Endothelial cell of umbilical vein (primary cell): Measurements from ENCODE around the gene ATP13A2. TPM values are rescaled to one million over a fixed set of nuclear protein-coding genes. Genes with fewer than 3 reads are reported as not detected.

Experiments
- BruUV-seq: library from RNA; stranded (reverse); fragments of 400-500 nt; replicated peaks from 2 replicates; lab custom pipeline; 2021; lab: Mats Ljungman, UMichigan
- CTCF ChIA-PET: fragments of 300-600, 350-600 bp; sonication (Branson Sonifier 250); formaldehyde crosslinking; loops from one replicate; lab custom pipeline; 2021; ENCODE audit warnings: antibody characterized with exemption, inconsistent platforms; lab: Charles Lee
- POLR2A ChIA-PET: fragments of 300-600, 350-600 bp; sonication (Branson Sonifier 250); formaldehyde crosslinking; loops from one replicate; lab custom pipeline; 2021; ENCODE audit warnings: antibody characterized with exemption, inconsistent platforms; lab: Charles Lee
- DNase-seq: peaks from one replicate; pipeline ENCODE4 v3.0.0-alpha.2; 2011; ENCODE audit warnings: low read depth, low spot score
- FAIRE-seq: peaks from 2 replicates; lab custom pipeline; 2011; peaks lifted over from hg19 to GRCh38; lab: Jason Lieb, UNC
- H2AFZ ChIP-seq: 2 replicates; pipeline ENCODE4 v1.6.0; 2012; ENCODE audit warnings: low read depth, low read length, control low read depth, inconsistent platforms
- H3K27ac ChIP-seq: 2 replicates; pipeline ENCODE4 v1.5.1; 2011; ENCODE audit warnings: low read depth, mild to moderate bottlenecking, control low read depth, low read length, moderate library complexity; ENCODE audit not compliant: insufficient read depth
- H3K27me3 ChIP-seq, 2 experiments: 2 replicates each; pipeline versions ENCODE4 v1.6.0 to v1.6.1; 2011; ENCODE audit warnings: low read length in 2 of 2, mixed read lengths in 1 of 2; ENCODE audit not compliant: control insufficient read depth in 2 of 2, insufficient read depth in 2 of 2
- H3K36me3 ChIP-seq, 2 experiments: 2 replicates in 1 of 2; 3 replicates in 1 of 2; pipeline ENCODE4 v1.5.1; 2011; ENCODE audit warnings: low read length in 2 of 2, mild to moderate bottlenecking in 1 of 2, moderate library complexity in 1 of 2; ENCODE audit not compliant: control insufficient read depth in 2 of 2, insufficient read depth in 2 of 2; ENCODE audit errors: extremely low read depth in 1 of 2
- H3K4me1 ChIP-seq: 3 replicates; pipeline ENCODE4 v1.5.1; 2011; ENCODE audit warnings: mild to moderate bottlenecking, low read length; ENCODE audit not compliant: control insufficient read depth, insufficient read depth; ENCODE audit errors: extremely low read depth
- H3K4me2 ChIP-seq: 2 replicates; pipeline ENCODE4 v1.6.1; 2011; ENCODE audit warnings: low read length, control low read depth, mixed read lengths; ENCODE audit not compliant: insufficient read depth
- H3K4me3 ChIP-seq, 3 experiments: fragments of 200-600 bp in 1 of 3; sonication (generic), shearing (Covaris generic) in 1 of 3; replicated peaks in 1 of 3; 2 replicates each; pipeline ENCODE4 v1.5.1; 2011 to 2016; ENCODE audit warnings: control low read depth in 3 of 3, low read length in 3 of 3, mild to moderate bottlenecking in 2 of 3, inconsistent platforms in 1 of 3, low read depth in 1 of 3, moderate library complexity in 1 of 3; ENCODE audit not compliant: insufficient read depth in 1 of 3
- H3K79me2 ChIP-seq: 2 replicates; pipeline ENCODE4 v1.6.0; 2012; ENCODE audit warnings: low read length, inconsistent platforms; ENCODE audit not compliant: control insufficient read depth, insufficient read depth
- H3K9ac ChIP-seq: replicated peaks from 2 replicates; pipeline ENCODE3; 2011; ENCODE audit warnings: low read length, control low read depth; ENCODE audit not compliant: insufficient read depth; ENCODE audit errors: extremely low read depth
- H3K9me1 ChIP-seq: replicated peaks from 3 replicates; pipeline ENCODE4 v1.6.0; 2011; ENCODE audit warnings: mild to moderate bottlenecking, low read length; ENCODE audit not compliant: control insufficient read depth, insufficient read depth; ENCODE audit errors: extremely low read depth
- H3K9me3 ChIP-seq: replicated peaks from 2 replicates; pipeline ENCODE4 v1.5.1; 2012; ENCODE audit warnings: low read length, inconsistent platforms; ENCODE audit not compliant: control insufficient read depth, insufficient read depth
- H4K20me1 ChIP-seq: replicated peaks from 2 replicates; pipeline ENCODE3; 2011; ENCODE audit warnings: mild to moderate bottlenecking, low read length; ENCODE audit not compliant: control insufficient read depth, insufficient read depth; ENCODE audit errors: extremely low read depth
- EZH2 ChIP-seq: IDR thresholded peaks from 2 replicates; pipeline ENCODE4 v1.6.1; 2012; ENCODE audit warnings: borderline replicate concordance, low read depth, mild to moderate bottlenecking, moderate library complexity, low read length, inconsistent platforms; ENCODE audit not compliant: severe bottlenecking
- FOS ChIP-seq: IDR thresholded peaks from 2 replicates; pipeline ENCODE4 v1.6.1; 2011; ENCODE audit warnings: mild to moderate bottlenecking, low read length, moderate library complexity, borderline replicate concordance; ENCODE audit not compliant: insufficient read depth
- GATA2 ChIP-seq: IDR thresholded peaks from 2 replicates; pipeline ENCODE4 v1.7.0; 2011; ENCODE audit warnings: low read depth, mild to moderate bottlenecking, moderate library complexity, mixed read lengths, low read length; ENCODE audit not compliant: insufficient read length, insufficient read depth
- JUN ChIP-seq: IDR thresholded peaks from 2 replicates; pipeline ENCODE4 v1.6.1; 2011; ENCODE audit warnings: borderline replicate concordance, low read depth; ENCODE audit not compliant: insufficient read length, insufficient read depth
- MYC ChIP-seq: IDR thresholded peaks from one replicate; pipeline ENCODE4 v1.6.1; 2011; ENCODE audit warnings: mild to moderate bottlenecking, low read depth, low read length
- POLR2A ChIP-seq: IDR thresholded peaks from 2 replicates; pipeline ENCODE4 v1.6.1; 2012; ENCODE audit warnings: low read depth, mild to moderate bottlenecking, control low read depth, low read length
- POLR2AphosphoS5 ChIP-seq: IDR thresholded peaks from 2 replicates; pipeline ENCODE4 v1.6.1; 2012; ENCODE audit warnings: low read depth, mild to moderate bottlenecking, control low read depth, low read length, moderate library complexity; ENCODE audit not compliant: insufficient read depth
- dilution Hi-C: fragments of 300-500 bp; cut with MboI; formaldehyde crosslinking; loops from one replicate; pipeline ENCODE4 v1.15.0; 2019; ENCODE audit warnings: low sequenced_read_pairs; ENCODE audit not compliant: extremely low pct_ligation_motif_present
- intact Hi-C: fragments of 100-400 bp; cut with micrococcal nuclease; formaldehyde crosslinking; loops from one replicate; pipeline ENCODE4 v1.10.0; 2022
- polyA plus RNA-seq, 4 experiments: library from polyadenylated mRNA; depleted of rRNA in 3 of 4; stranded (reverse) in 3 of 4; unstranded in 1 of 4; fragments of >200 nt; gene quantifications; 2 replicates each; pipeline versions ENCODE4 v1.2.1 to v1.2.3, GENCODE V29; 2011 to 2012; ENCODE audit warnings: missing spikeins in 1 of 4
- total RNA-seq: library from RNA; stranded (reverse); gene quantifications from 2 replicates; pipeline ENCODE4 v1.2.3, GENCODE V29; 2021
- TF ChIP-seq, protein P1 (sequence below): IDR thresholded peaks from 2 replicates; pipeline ENCODE4 v1.6.1; 2011; ENCODE audit not compliant: insufficient read depth, insufficient read length
- TF ChIP-seq, protein P2 (sequence below), 2 donors: IDR thresholded peaks; 1 replicate in 1 of 2; 2 replicates in 1 of 2; pipeline ENCODE4 v1.5.1; 2011; ENCODE audit warnings: low read length in 2 of 2, mild to moderate bottlenecking in 2 of 2, moderate library complexity in 2 of 2, control low read depth in 1 of 2, inconsistent platforms in 1 of 2, low read depth in 1 of 2; ENCODE audit not compliant: insufficient read depth in 1 of 2; ENCODE audit errors: extremely low read depth in 1 of 2

The ATP13A2 gene
- total and polyA plus RNA-seq, 2 donors (not counting 3 experiments of a cell fraction or from before 2014, with no cell fraction given), result 44.9 to 60.6 TPM

DNA sequence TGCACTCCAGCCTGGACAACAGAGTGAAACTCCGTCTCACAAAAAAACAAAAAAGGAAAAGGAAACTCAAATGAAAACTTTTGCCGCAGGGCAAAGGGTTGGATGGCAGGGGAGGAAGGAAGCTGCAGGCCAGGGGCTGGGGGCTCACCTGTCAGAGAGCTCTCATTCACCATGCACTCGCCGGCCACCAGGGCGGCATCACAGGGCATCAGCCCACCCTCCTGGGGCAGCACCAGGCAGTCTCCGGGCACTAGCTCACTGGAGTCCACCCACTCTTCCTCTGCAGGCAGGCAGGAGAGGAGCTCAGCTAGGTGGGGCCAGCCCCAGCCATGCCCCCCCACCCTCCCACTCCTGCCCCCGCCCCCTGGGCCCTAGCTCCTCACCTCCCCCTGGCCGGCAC lies 11.9 kb downstream of the ATP13A2 start:
- Histone ChIP-seq H3K27me3 (no peaks in the 10 kb centered on the region), H3K4me1 (no peaks in the 10 kb centered on the region), H3K36me3 (peaks cover 0 to 26% of the 10 kb centered on the region in 2 experiments), H3K9ac (no peak overlapping the region), H3K9me1 (no peaks in the 10 kb centered on the region), H4K20me1 (no peaks in the 10 kb centered on the region), H3K27ac (no peak overlapping the region), H3K79me2 (no peaks in the 10 kb centered on the region), H3K9me3 (no peaks in the 10 kb centered on the region), H3K4me2 (no peak overlapping the region), H2AFZ (no peak overlapping the region), H3K4me3 (no peak overlapping the region)
- no peak for DNase-seq
- intact Hi-C loops, result no loop called here
- ChIA-PET POLR2A (no interaction called here), CTCF (interaction anchor here (1.0 to 3.2 kb wide), 4 partner anchors 10 to 39 kb away, joined by 4 to 20 read pairs (median 6); no protein-coding TSS in a partner anchor)
- TF ChIP-seq POLR2A (no peak), JUN (no peak), MYC (no peak), FOS (no peak), EZH2 (no peak), GATA2 (no peak), POLR2AphosphoS5 (no peak)
- TF ChIP-seq, protein P1, sequence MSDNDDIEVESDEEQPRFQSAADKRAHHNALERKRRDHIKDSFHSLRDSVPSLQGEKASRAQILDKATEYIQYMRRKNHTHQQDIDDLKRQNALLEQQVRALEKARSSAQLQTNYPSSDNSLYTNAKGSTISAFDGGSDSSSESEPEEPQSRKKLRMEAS, result no peak
- TF ChIP-seq, protein P2, sequence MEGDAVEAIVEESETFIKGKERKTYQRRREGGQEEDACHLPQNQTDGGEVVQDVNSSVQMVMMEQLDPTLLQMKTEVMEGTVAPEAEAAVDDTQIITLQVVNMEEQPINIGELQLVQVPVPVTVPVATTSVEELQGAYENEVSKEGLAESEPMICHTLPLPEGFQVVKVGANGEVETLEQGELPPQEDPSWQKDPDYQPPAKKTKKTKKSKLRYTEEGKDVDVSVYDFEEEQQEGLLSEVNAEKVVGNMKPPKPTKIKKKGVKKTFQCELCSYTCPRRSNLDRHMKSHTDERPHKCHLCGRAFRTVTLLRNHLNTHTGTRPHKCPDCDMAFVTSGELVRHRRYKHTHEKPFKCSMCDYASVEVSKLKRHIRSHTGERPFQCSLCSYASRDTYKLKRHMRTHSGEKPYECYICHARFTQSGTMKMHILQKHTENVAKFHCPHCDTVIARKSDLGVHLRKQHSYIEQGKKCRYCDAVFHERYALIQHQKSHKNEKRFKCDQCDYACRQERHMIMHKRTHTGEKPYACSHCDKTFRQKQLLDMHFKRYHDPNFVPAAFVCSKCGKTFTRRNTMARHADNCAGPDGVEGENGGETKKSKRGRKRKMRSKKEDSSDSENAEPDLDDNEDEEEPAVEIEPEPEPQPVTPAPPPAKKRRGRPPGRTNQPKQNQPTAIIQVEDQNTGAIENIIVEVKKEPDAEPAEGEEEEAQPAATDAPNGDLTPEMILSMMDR (IDR thresholded peaks at IDR 0.05; ENCODE audit: extremely low read depth in 1 of 2, insufficient read depth in 1 of 2, low read depth in 1 of 2, low read length in 2 of 2), result no peak
- no TSS peak for BruUV-seq
- FAIRE-seq, result no peak
- dilution Hi-C loops, result no loop called here
